HL-60/S4 treated with phorbol 12-myristate 13-acetate at 8.2 ng/mL for 4 days and 3 days (cell line): ENCODE results near the gene PPP1R14C.
"Not testable (repeated sequence)": the region's sequence is repeated elsewhere in the genome, so short reads cannot be mapped to it uniquely, and the experiment has no call there.

Experiments
- in situ Hi-C: fragments of 300-500 bp; cut with MboI; formaldehyde crosslinking; loops from 2 replicates; pipeline ENCODE4 v1.15.0; 2022; ENCODE audit warnings: low sequenced_read_pairs

Gene PPP1R14C

DNA sequence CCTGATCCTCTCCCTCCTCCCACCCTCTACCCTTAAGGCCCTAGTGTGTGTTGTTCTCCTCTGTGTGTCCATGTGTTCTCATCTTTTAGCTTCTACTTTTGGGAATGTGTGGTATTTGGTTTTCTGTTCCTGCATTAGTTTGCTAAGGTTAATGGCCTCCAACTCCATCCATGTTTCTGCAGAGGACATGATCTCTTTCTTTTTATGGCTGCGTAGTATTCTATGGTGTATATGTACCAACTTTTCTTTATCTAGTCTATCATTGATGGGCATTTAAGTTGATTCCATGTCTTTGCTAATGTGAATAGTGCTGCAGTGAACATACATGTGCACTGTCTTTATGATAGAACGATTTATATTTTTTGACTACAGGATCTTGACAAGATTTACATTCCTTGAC is 44.6 kb downstream of the PPP1R14C start:
- in situ Hi-C loops: not testable (repeated sequence)

GRCh38 chr6:150189122-150189521 is 46.3 kb downstream of the PPP1R14C start:
- in situ Hi-C loops: no loop called here

GRCh38 chr6:150191809-150192208 is 49.0 kb downstream of the PPP1R14C start:
- in situ Hi-C loops: no loop called here

- in situ Hi-C loops: no loop called here
Measured at GRCh38 chr6:150194195-150194594, 51.4 kb downstream of the PPP1R14C start.

DNA sequence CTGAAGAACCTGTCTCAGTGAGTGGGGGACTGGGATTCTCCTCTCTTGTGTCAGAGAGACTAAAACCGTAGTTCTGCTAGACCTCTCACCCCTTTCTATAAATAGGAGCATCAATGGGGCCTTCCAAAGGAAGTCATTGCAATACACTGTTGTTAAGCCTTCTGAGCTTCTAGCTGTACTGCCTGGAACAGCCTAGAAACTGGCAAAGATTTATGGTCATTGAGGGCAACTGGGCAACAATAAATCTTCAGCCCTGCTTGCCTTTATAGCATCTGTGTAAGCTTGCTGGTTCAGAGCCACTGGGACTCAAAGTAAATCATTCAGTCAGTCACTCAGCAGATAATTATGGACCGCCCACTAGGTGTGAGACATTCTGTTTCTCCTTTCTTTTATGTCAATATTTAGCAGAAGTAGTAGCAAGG is 53.2 kb downstream of the PPP1R14C start:
- in situ Hi-C loops: no loop called here

- in situ Hi-C loops: no loop called here
Measured at GRCh38 chr6:150196942-150197745, 54.3 kb downstream of the PPP1R14C start.

GRCh38 chr6:150198532-150198931 is 55.7 kb downstream of the PPP1R14C start:
- in situ Hi-C loops: no loop called here

GRCh38 chr6:150199241-150199640 is 56.4 kb downstream of the PPP1R14C start:
- in situ Hi-C loops: no loop called here

GRCh38 chr6:150200428-150201100 is 57.7 kb downstream of the PPP1R14C start:
- in situ Hi-C loops: no loop called here

DNA sequence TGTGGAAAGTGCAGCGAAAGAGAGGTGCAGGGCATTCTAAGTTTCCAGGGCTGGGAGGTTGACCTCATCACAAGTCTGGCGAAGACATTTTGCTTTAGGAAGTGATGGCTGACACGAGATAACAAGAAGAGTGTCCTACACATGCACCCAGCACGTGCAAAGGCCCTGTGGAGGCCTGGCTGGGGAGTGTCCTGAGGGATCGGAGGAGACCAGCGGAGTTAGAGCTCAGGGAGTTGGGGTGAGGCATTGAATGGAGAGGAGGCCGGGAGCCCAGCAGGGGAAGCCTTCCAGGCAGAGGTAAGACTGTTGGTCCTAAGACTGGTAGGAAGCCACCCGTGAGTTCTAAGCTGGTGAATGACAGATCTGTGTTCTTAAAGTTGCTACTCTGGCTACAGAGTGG is 58.4 kb downstream of the PPP1R14C start:
- in situ Hi-C loops: no loop called here

- in situ Hi-C loops: no loop called here
Measured at GRCh38 chr6:150201772-150202329, 59.0 kb downstream of the PPP1R14C start.

GRCh38 chr6:150202404-150202803 is 59.6 kb downstream of the PPP1R14C start:
- in situ Hi-C loops: no loop called here

GRCh38 chr6:150202934-150203333 is 60.1 kb downstream of the PPP1R14C start:
- in situ Hi-C loops: no loop called here

GRCh38 chr6:150203378-150203777 is 60.5 kb downstream of the PPP1R14C start:
- in situ Hi-C loops: no loop called here

GRCh38 chr6:150203871-150204545 is 61.2 kb downstream of the PPP1R14C start:
- in situ Hi-C loops: no loop called here

GRCh38 chr6:150204705-150205472 is 62.0 kb downstream of the PPP1R14C start:
- in situ Hi-C loops: no loop called here

- in situ Hi-C loops: no loop called here
Measured at GRCh38 chr6:150207931-150208570, 65.2 kb downstream of the PPP1R14C start.

- in situ Hi-C loops: no loop called here
Measured at GRCh38 chr6:150208611-150209352, 65.9 kb downstream of the PPP1R14C start.

DNA sequence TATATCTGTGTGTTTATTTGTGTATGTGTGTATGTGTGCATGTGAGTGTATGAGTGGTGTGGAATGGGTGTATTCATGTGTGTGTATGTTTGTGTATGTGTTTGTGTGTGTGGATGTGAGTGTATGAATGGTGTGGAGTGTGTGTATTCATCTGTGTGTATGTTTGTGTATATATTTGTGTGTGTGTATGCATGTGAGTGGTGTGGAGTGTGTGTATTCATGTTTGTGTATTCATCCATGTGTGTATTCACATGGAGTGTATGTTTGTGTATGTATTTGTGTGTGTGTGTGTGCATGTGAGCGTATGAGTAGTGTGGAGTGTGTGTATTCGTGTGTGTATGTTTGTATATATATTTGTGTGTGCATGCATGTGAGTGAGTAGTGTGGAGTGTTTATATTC is 66.6 kb downstream of the PPP1R14C start:
- in situ Hi-C loops: no loop called here
